SK-N-SH (cell line): Measurements from ENCODE around the gene SLC6A3. TPM values are rescaled to one million over a fixed set of nuclear protein-coding genes. Genes with fewer than 3 reads are reported as not detected.

Experiments
- CTCF ChIA-PET: fragments of 300-600, 350-600 bp; formaldehyde crosslinking; extraction: SDS; loops from one replicate; lab custom pipeline; 2021; lab: Yijun Ruan, JAX
- POLR2A ChIA-PET: fragments of 350-600 bp; sonication (Branson Sonifier 250); formaldehyde crosslinking; extraction: SDS; loops from one replicate; lab custom pipeline; 2020; ENCODE audit warnings: antibody characterized with exemption, inconsistent platforms; lab: Yijun Ruan, JAX
- DNase-seq: peaks from one replicate; pipeline ENCODE4 v3.0.0; 2012
- H2AFZ ChIP-seq: fragments of 200-600 bp; sonication (generic); 2 replicates; pipeline ENCODE4 v1.8.1; 2016; ENCODE audit warnings: antibody characterized with exemption, mild to moderate bottlenecking, low read depth
- H3F3A ChIP-seq: fragments of 200-600 bp; sonication (generic); replicated peaks from 2 replicates; pipeline ENCODE3; 2016; ENCODE audit warnings: antibody characterized with exemption, mild to moderate bottlenecking; ENCODE audit not compliant: insufficient read depth
- H3K27ac ChIP-seq, 2 experiments: fragments of 200-500 bp in 1 of 2; fragments of 200-600 bp in 1 of 2; sonication (Bioruptor generic) in 1 of 2; sonication (generic), shearing (Covaris generic) in 1 of 2; 2 replicates each; pipeline versions ENCODE4 v1.5.1 to v1.6.1; 2014 to 2016; ENCODE audit warnings: low read depth in 2 of 2, inconsistent platforms in 1 of 2, low read length in 1 of 2, mild to moderate bottlenecking in 1 of 2, mixed read lengths in 1 of 2
- H3K27me3 ChIP-seq: fragments of 200-600 bp; sonication (generic), shearing (Covaris generic); 2 replicates; pipeline ENCODE4 v1.6.1; 2016; ENCODE audit warnings: mixed run types; ENCODE audit not compliant: insufficient read depth
- H3K36me3 ChIP-seq, 2 experiments: fragments of 200-500 bp in 1 of 2; fragments of 200-600 bp in 1 of 2; sonication (Bioruptor generic) in 1 of 2; sonication (generic) in 1 of 2; replicated peaks in 1 of 2; 2 replicates each; pipeline versions ENCODE3 to v1.5.1; 2014 to 2016; ENCODE audit warnings: low read length in 1 of 2, mild to moderate bottlenecking in 1 of 2; ENCODE audit not compliant: insufficient read depth in 2 of 2, control insufficient read depth in 1 of 2
- H3K4me1 ChIP-seq, 2 experiments: fragments of 200-500 bp in 1 of 2; fragments of 200-600 bp in 1 of 2; sonication (Bioruptor generic) in 1 of 2; sonication (generic), shearing (Covaris generic) in 1 of 2; 2 replicates each; pipeline versions ENCODE4 v1.5.1 to v1.6.1; 2014 to 2016; ENCODE audit warnings: low read depth in 1 of 2, low read length in 1 of 2, mixed run types in 1 of 2; ENCODE audit not compliant: insufficient read depth in 2 of 2, control insufficient read depth in 1 of 2
- H3K4me2 ChIP-seq: fragments of 200-600 bp; sonication (generic), shearing (Covaris generic); 2 replicates; pipeline ENCODE4 v1.6.1; 2017; ENCODE audit warnings: mixed run types
- H3K4me3 ChIP-seq, 2 experiments: fragments of 200-500 bp in 1 of 2; fragments of 200-600 bp in 1 of 2; sonication (Bioruptor generic) in 1 of 2; sonication (generic), shearing (Covaris generic) in 1 of 2; 2 replicates each; pipeline versions ENCODE4 v1.5.1 to v1.8.1; 2014 to 2016; ENCODE audit warnings: low read depth in 2 of 2, inconsistent platforms in 1 of 2, low read length in 1 of 2, mild to moderate bottlenecking in 1 of 2, mixed read lengths in 1 of 2, moderate library complexity in 1 of 2
- H3K79me2 ChIP-seq: fragments of 200-600 bp; sonication (generic); 2 replicates; pipeline ENCODE4 v1.8.1; 2017; ENCODE audit warnings: mild to moderate bottlenecking; ENCODE audit not compliant: insufficient read depth
- H3K9ac ChIP-seq: fragments of 200-600 bp; sonication (generic); 2 replicates; pipeline ENCODE4 v1.6.1; 2017; ENCODE audit warnings: mixed run types
- H3K9me2 ChIP-seq: fragments of 200-600 bp; sonication (generic); 2 replicates; pipeline ENCODE4 v1.6.1; 2017; ENCODE audit warnings: mixed run types
- H3K9me3 ChIP-seq: fragments of 200-600 bp; sonication (generic); 2 replicates; pipeline ENCODE4 v1.6.1; 2017; ENCODE audit warnings: mixed run types, mild to moderate bottlenecking, moderate library complexity
- H4K20me1 ChIP-seq: fragments of 200-600 bp; sonication (generic); 2 replicates; pipeline ENCODE4 v1.6.1; 2017; ENCODE audit warnings: mild to moderate bottlenecking, mixed run types; ENCODE audit not compliant: insufficient read depth
- CTCF ChIP-seq: fragments of 200-600 bp; sonication (generic); IDR thresholded peaks from 2 replicates; pipeline ENCODE4 v1.6.1; 2017; ENCODE audit warnings: antibody characterized with exemption, mild to moderate bottlenecking, moderate library complexity
- ELF1 ChIP-seq: IDR thresholded peaks from 2 replicates; pipeline ENCODE4 v1.4.0; 2012
- FOSL2 ChIP-seq: IDR thresholded peaks from 2 replicates; pipeline ENCODE4 v1.4.0; 2012; ENCODE audit warnings: low read depth, mild to moderate bottlenecking, moderate library complexity, borderline replicate concordance
- FOXJ3 ChIP-seq: sonication (generic); formaldehyde crosslinking; IDR thresholded peaks from 2 replicates; pipeline ENCODE4 v1.5.1; 2020; ENCODE audit warnings: mild to moderate bottlenecking, missing genetic modification reagents
- FOXM1 ChIP-seq: IDR thresholded peaks from 2 replicates; pipeline ENCODE4 v1.4.0; 2012; ENCODE audit warnings: low read depth, mild to moderate bottlenecking
- GABPA ChIP-seq: IDR thresholded peaks from 2 replicates; pipeline ENCODE4 v1.4.0; 2012; ENCODE audit warnings: low read depth, mild to moderate bottlenecking
- IRF3 ChIP-seq: fragments of 150-350 bp; IDR thresholded peaks from 2 replicates; pipeline ENCODE4 v1.6.1; 2016; ENCODE audit warnings: mild to moderate bottlenecking, low read depth, low read length
- MEF2A ChIP-seq: IDR thresholded peaks from 2 replicates; pipeline ENCODE4 v1.4.0; 2012; ENCODE audit warnings: low read depth, borderline replicate concordance
- NFIC ChIP-seq: IDR thresholded peaks from 2 replicates; pipeline ENCODE4 v1.4.0; 2012; ENCODE audit warnings: borderline replicate concordance
- SMC3 ChIP-seq: IDR thresholded peaks from 2 replicates; pipeline ENCODE4 v1.6.1; 2012; ENCODE audit warnings: low read depth, low read length, improper control_type of control experiment
- TCF12 ChIP-seq: IDR thresholded peaks from 2 replicates; pipeline ENCODE4 v1.4.0; 2012
- USF1 ChIP-seq: IDR thresholded peaks from 2 replicates; pipeline ENCODE4 v1.4.0; 2012; ENCODE audit warnings: low read depth, borderline replicate concordance
- WGBS: methylation state at CpG from one replicate; pipeline ENCODE4 v1.1.6; 2017; ENCODE audit warnings: low lambda C conversion rate; 5-methylcytosine and 5-hydroxymethylcytosine counted together
- polyA plus RNA-seq, 3 experiments: library from polyadenylated mRNA; depleted of rRNA; stranded (reverse); fragments of >200 nt; gene quantifications; 2 replicates each; pipeline ENCODE4 v1.2.3, GENCODE V29; 2012

SLC6A3 gene
- polyA plus RNA-seq, 1 of the 3 experiments (the other 2 are of a cell fraction) = not detected

GRCh38 chr5:1354576-1354975, 90.7 kb downstream of the SLC6A3 start:
- Histone ChIP-seq H3K36me3 (no peaks in the 10 kb centered on the region), H3K4me2 (no peak overlapping the region), H3K79me2 (no peaks in the 10 kb centered on the region), H4K20me1 (no peaks in the 10 kb centered on the region), H3K9me3 (no peaks in the 10 kb centered on the region), H2AFZ (no peak overlapping the region), H3K4me1 (no peaks in the 10 kb centered on the region), H3K9me2 (no peaks in the 10 kb centered on the region), H3K9ac (no peak overlapping the region), H3F3A (no peaks in the 10 kb centered on the region), H3K27ac (no peak overlapping the region), H3K27me3 (peaks cover 43% of the 10 kb centered on the region), H3K4me3 (no peak overlapping the region)
- CTCF ChIA-PET = interaction anchor here (0.9 to 1.5 kb wide), 5 partner anchors 11 to 291 kb away, joined by 3 to 5 read pairs (median 3); no protein-coding TSS in a partner anchor
- WGBS = 29% methylated on average over 4 of the region's 4 CpGs
- POLR2A ChIA-PET = no interaction called here
- TF ChIP-seq SMC3 = no peak
- TF ChIP-seq FOXM1 = no peak
- TF ChIP-seq ELF1 = no peak
- no peak for TF ChIP-seq MEF2A
- TF ChIP-seq USF1 = no peak
- no peak for TF ChIP-seq GABPA
- TF ChIP-seq FOXJ3 (CRISPR knock-in tag) = no peak
- no peak for DNase-seq

GRCh38 chr5:1352231-1353219, 92.7 kb downstream of the SLC6A3 start:
- no peak overlapping the region for H3K9ac ChIP-seq
- H4K20me1 ChIP-seq = no peaks in the 10 kb centered on the region
- no peaks in the 10 kb centered on the region for H3K9me2 ChIP-seq
- no peaks in the 10 kb centered on the region for H3K79me2 ChIP-seq
- WGBS = 38% methylated on average over 8 of the region's 10 CpGs
- TF ChIP-seq SMC3 = no peak
- TF ChIP-seq NFIC = no peak
- no peak for TF ChIP-seq CTCF
- TF ChIP-seq IRF3 = no peak
- TF ChIP-seq ELF1 = no peak
- TF ChIP-seq FOSL2 = no peak
- no peak for TF ChIP-seq TCF12
- TF ChIP-seq, all 33 proteins: peak for 0
- H3K4me3 ChIP-seq = no peak overlapping the region
- ChIA-PET CTCF (interaction anchor here (0.6 to 1.1 kb wide), 2 partner anchors 291 to 443 kb away, joined by 3 to 4 read pairs; no protein-coding TSS in a partner anchor), POLR2A (no interaction called here)
- no peaks in the 10 kb centered on the region for H3K36me3 ChIP-seq
- no peak overlapping the region for H3K4me2 ChIP-seq
- no peak for DNase-seq
- H3K27ac ChIP-seq = no peak overlapping the region
- H3F3A ChIP-seq = no peaks in the 10 kb centered on the region
- H2AFZ ChIP-seq = no peak overlapping the region
- no peaks in the 10 kb centered on the region for H3K9me3 ChIP-seq
- peaks cover 23% of the 10 kb centered on the region; the same call in 1 of the 2 replicates for H3K27me3 ChIP-seq
- no peaks in the 10 kb centered on the region for H3K4me1 ChIP-seq
